HG03066 (cell line): ENCODE results near the gene MYO3B.
"Not testable (repeated sequence)": the region's sequence is repeated elsewhere in the genome, so short reads cannot be mapped to it uniquely, and the experiment has no call there.

Experiments used
- ATAC-seq: cut with Tn5 transposase; IDR thresholded peaks from one replicate; pipeline ENCODE4 v1.9.1; 2021; ENCODE audit warnings: low read depth; ENCODE audit not compliant: unreplicated experiment

The MYO3B gene

DNA sequence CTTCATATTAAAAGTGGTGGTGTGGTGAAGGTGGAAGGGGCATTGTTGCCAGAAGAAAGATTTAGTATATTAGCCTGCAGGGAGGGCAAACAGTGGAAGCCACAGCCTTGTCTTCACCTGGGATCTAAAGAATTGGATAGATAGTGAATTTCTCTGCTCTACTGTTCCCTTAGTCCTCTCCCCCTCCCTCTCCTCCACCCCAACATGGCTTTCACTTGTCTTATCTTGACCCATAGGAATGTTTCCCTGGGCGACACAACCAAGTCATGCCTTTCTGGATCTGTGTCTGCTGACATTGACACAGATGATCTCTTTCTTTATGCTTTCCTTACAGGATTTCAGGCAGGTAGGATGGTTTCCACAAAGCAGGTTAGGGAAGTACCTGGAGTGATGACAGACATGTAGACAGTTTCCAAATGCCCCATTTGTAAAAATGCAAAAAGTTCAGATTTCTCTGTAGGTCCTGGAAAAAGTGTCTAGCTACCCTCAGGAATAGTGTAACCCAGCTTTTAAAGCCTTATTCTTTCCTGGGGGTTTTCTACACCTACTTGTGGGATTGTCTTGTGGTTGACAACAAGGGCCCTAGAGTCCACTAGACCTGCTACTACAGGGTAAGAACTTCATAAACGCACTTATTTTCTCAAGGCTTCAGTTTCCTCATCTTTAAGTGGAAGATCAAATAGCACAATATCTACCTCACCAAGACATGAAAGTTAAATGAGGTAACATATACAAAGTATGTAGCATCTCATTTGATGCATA, 353.0 kb downstream of the MYO3B start:
- ATAC-seq, result no peak

GRCh38 chr2:170531876-170532275, 353.9 kb downstream of the MYO3B start:
- no peak for ATAC-seq

GRCh38 chr2:170533156-170533555, 355.2 kb downstream of the MYO3B start:
- ATAC-seq, result peak; percentile 76

- ATAC-seq, result no peak
These were observed 357.6 kb downstream of the MYO3B start for GRCh38 chr2:170535552-170535951.

- ATAC-seq, result no peak
These were observed 366.9 kb downstream of the MYO3B start for GRCh38 chr2:170544817-170545216.

DNA sequence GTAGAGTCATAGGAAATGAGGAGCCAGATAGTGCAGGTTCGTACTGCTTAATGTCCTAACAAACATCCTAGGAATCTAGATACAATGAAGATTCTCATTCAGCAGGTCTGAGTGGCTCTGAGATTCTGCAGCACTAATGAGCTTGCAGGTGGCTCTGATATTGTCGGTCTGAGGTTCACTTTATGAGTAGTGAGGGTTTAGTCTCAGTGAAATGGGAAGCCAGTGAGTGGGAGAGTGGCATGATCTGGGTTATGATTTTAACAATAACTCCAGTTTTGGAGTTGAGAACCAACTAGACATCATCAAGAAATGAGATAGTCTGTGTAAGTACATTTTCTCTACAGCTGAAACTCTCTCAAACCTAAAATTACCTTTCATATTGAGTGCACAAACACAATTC, 370.4 kb downstream of the MYO3B start:
- ATAC-seq, result no peak

DNA sequence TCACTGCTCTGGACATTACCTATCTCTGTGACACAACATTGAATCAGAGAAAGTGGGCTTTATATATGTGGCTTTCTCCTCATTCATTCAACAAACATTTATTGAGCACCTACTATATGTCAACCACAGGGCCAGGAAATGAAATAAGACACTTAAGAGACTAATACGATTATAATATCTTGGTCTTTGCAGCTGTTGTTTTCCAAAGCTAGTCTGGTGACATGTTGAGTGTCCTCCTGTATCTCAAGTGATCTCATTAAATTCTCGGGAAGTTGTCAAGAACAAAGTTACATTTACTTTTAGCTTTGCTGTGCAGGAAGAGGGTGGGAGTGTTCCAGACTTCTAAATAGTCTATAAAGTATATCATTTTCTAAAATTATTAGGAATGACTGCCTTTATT, 372.6 kb downstream of the MYO3B start:
- ATAC-seq, result no peak

DNA sequence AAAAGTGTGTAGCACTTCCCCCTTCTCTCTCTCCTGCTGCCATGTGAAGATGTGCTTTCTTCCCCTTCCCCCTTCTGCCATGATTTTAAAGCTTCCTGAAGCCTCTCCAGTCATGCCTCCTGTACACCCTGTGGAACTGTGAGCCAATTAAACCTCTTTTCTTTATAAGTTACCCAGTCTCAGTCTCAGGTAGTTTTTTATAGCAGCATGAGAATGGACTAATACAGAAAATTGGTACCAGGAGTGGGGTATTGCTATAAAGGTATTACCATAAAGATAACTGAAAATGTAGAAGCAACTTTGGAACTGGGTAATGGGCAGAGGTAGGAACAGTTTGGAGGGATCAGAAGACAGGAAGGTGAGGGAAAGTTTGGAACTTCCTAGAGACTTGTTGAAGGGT, 374.0 kb downstream of the MYO3B start:
- ATAC-seq, result not testable (repeated sequence)

GRCh38 chr2:170553748-170554147, 375.8 kb downstream of the MYO3B start:
- ATAC-seq, result no peak

DNA sequence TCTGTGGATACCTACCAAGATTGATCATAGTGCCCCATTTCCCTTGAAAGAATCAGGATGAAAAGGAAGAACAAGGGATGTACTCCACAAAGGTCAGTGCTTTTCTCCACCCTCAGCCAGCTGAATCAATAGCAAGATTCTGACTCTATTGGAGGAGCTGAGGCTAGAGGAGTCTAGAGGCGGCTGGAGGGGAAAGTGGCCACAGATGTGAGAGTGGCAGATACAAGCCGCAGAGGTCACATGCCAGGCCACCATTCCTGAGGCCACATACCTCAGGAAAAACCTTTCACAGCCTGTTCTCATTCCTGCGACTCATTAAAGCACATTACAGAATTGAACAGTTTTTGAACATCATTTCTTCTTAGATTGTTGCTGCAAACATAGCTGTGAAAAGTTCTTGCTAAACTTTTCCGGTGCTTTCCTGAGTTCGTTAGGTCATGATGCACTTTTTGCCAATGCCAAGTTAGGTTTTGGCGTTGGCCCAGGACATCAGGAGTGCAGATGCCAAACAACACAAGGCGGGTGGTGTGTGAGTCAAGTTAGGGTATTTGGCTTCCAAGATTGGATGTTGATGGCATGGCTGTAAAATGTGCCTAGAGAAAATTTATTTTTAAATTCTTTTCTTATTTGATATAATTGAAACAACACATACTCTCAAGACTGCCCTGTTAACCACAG, 376.5 kb downstream of the MYO3B start:
- ATAC-seq, result no peak

DNA sequence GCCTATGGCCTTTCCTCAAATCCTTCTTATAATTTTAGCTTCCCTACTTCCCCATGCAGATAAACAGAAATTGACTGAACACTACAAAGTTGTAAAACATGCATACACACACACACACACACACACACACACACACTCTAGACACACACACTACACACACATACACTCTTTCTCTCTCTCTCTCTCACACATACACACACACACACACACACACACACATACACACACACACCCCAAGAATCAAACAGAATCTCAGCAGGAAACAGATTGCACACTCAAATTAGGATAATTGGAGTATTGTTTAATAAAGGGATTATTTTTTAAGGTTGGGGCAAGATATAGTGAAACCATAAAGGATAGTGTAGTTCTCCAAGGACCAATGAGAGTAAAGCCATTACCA, 385.0 kb downstream of the MYO3B start:
- ATAC-seq, result no peak

GRCh38 chr2:170563401-170563800, 385.5 kb downstream of the MYO3B start:
- no peak for ATAC-seq

GRCh38 chr2:170566138-170566537, 388.2 kb downstream of the MYO3B start:
- no peak for ATAC-seq

DNA sequence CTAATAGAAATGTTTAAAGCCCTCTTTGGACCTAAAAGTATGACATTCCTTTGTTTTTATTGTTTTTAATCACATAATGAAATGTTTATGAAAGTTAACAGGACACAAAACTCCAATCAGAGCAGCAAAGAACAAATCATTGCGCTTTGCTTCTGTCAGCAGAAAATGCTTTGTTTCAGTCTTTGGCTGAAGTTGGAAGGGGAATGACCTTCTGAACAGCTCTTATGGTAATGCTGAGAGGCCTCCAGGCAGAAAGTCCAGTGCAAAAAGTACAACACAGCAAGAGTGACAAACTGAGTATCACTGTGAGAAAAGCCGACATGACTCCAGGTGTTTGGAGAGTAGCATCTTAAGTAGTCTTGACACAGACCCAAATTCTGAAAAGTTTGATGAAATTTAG, 389.5 kb downstream of the MYO3B start:
- no peak for ATAC-seq

GRCh38 chr2:170568511-170568910, 390.6 kb downstream of the MYO3B start:
- ATAC-seq, result no peak

GRCh38 chr2:170571612-170572011, 393.7 kb downstream of the MYO3B start:
- ATAC-seq, result no peak

- ATAC-seq, result no peak
These were observed 395.7 kb downstream of the MYO3B start for GRCh38 chr2:170573671-170574070.

DNA sequence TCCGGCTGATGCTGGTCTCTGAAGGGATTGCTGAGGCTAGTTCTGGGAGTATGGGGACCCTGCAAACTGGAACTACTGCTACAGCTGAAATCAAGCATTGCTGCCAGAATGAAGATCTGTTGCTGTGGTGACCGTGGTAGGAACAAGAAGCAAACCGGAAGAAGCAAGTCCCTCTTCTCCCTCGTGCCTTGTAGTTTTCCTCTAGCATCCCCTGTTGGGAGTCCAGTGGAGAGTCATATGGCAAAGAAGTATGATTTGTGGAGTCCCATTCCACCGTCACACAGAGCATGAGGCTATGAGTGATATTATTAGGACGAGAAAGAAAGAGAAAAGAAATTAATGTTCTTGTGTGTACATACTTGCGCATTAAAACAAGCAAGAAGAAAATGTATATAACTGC, 398.3 kb downstream of the MYO3B start:
- no peak for ATAC-seq

DNA sequence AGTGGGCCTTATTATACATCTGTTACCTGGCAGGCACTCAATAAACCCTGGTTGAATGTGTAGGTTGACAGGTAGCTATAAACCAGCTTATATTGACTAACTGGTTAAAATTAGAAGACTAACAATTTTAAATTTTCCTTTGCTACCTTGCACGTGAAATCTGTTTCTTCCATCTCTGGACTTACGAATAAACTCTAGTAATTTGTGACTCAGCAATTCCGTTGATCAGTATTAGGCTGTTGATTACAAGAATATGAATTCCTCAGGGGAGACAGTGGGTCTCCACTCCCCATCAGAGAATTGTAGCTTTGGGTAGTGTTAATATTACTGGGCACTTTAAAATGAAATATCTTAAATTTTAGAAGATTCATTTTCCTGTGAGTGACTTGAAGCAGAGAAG, 399.4 kb downstream of the MYO3B start:
- no peak for ATAC-seq

- no peak for ATAC-seq
These were observed 400.7 kb downstream of the MYO3B start for GRCh38 chr2:170578606-170579005.

DNA sequence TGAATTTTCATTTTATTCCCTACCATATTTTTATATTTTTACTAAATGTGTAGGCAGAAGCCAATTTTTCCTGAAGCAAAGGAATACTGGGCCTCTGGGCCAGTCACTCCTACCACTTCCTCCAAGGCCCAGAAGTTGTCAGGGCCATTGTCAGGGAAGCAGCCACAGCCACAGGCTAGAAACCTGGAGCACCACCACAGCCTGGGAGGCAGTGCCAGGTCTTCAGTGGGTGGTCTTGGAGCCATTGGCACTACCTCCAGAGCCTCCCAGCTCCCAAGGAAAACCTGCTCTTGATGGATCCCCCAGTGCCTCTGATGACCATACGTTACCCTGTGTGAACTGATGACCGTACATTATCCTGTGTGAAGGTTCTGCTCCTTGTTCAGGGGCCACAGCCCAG, 401.6 kb downstream of the MYO3B start:
- no peak for ATAC-seq

DNA sequence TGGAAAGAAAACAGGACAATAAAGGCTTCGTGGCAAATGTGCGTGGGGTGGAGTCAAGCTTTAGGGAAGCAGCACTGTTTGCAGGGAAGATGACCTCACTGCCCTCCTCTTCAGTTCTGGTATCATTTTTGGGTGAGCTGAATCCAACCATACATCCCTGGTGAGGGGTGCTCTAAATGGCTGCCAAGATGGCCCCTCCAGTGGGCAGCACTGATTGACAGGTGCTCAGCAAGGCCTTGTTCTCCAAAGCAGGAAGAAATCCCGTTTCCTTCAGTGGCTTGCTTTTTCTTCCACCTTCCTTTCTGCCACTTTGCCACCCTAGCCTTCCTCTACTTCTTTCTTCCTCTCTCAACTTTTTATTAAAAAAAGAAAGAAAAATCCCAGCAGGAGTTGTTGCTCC, 404.4 kb downstream of the MYO3B start:
- no peak for ATAC-seq
